AG09319 (cell line): ENCODE measurements around the gene TERT.

Experiments used
- DNase-seq: peaks from one replicate; pipeline ENCODE4 v3.0.0-alpha.2; 2010; ENCODE audit warnings: low read depth; ENCODE audit errors: extremely low read depth
- TF ChIP-seq, protein P1 (sequence below): IDR thresholded peaks from 2 replicates; pipeline ENCODE4 v1.5.1; 2011; ENCODE audit warnings: low read depth, mild to moderate bottlenecking, inconsistent platforms, low read length, moderate library complexity

Gene TERT

DNA sequence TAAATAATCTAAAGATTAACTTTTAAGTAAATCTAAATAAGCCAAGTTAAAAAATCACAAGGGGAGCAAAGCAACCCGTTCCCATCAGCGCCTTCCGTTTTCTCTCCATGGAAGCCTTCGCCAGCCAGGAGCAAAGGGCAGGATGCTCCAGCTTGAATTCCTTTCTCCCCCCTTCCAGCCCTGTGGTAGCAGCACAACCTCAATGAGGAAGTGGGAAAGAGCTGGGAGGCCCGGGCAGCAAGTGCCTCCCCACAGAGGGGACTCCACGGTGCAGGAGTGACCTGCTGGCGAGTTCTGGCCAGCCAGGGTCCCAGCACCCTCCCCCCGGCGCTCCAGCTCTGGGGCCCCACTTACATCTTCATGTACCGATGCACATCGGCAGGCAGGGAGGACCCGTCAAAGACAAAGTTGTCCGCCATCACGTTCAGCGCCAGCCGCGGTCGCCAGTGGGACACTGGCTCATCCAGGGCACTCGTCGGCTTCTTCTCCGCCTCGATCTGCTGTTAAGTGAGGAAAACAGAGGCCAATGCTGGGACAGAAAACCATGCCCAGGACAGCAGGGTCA, 43.7 kb upstream of the TERT start:
- TF ChIP-seq, protein P1, sequence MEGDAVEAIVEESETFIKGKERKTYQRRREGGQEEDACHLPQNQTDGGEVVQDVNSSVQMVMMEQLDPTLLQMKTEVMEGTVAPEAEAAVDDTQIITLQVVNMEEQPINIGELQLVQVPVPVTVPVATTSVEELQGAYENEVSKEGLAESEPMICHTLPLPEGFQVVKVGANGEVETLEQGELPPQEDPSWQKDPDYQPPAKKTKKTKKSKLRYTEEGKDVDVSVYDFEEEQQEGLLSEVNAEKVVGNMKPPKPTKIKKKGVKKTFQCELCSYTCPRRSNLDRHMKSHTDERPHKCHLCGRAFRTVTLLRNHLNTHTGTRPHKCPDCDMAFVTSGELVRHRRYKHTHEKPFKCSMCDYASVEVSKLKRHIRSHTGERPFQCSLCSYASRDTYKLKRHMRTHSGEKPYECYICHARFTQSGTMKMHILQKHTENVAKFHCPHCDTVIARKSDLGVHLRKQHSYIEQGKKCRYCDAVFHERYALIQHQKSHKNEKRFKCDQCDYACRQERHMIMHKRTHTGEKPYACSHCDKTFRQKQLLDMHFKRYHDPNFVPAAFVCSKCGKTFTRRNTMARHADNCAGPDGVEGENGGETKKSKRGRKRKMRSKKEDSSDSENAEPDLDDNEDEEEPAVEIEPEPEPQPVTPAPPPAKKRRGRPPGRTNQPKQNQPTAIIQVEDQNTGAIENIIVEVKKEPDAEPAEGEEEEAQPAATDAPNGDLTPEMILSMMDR, result no peak
- no peak for DNase-seq

DNA sequence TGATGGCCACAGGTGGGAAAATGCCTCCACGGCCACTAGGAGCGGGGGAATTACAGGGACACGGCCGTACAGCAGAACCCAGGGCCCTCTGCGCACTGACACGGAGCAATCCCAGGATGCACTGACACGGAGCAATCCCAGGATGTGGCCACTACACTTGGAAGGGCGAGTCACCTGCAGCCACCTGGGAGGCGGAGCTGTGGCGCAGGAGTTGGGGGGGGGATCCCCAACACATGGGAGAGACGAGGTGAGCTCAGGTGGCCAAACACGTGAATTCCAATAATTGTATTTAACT, 43.3 kb upstream of the TERT start:
- DNase-seq, result no peak
- TF ChIP-seq, protein P1, result no peak

DNA sequence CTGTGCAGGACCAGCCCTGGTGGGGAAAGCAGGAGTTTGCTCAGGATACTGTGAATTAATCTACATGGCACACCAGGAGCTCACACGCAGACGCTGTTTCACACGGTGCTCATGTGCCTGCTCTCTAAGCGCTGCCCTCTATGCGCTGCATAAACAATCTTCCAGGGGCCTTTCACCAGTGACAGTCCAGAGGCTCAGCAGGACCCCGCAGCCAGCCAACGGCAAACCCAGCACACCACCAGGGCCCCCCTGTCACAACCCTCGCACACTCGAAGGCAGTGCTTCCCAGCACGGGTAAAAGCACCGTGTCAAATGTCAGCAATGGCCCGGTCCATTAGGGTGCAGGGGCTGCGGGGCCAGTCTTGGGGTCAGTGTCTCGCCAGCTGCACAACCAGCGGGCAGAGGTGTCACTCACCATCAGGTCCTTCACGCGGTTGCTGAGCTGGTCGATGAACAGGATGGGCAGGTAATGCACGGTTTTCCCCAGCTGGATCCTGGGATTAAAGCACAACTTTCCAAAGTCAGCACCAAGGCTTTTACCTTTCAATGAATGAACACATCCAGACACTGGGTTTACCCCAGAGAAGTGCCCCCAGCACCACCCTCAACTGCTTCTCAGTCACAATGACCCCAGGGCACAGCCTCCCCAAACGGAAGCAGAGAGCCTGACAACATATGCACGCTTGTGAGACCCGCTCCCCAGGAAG, 42.8 kb upstream of the TERT start:
- DNase-seq, result no peak
- TF ChIP-seq, protein P1, result no peak

DNA sequence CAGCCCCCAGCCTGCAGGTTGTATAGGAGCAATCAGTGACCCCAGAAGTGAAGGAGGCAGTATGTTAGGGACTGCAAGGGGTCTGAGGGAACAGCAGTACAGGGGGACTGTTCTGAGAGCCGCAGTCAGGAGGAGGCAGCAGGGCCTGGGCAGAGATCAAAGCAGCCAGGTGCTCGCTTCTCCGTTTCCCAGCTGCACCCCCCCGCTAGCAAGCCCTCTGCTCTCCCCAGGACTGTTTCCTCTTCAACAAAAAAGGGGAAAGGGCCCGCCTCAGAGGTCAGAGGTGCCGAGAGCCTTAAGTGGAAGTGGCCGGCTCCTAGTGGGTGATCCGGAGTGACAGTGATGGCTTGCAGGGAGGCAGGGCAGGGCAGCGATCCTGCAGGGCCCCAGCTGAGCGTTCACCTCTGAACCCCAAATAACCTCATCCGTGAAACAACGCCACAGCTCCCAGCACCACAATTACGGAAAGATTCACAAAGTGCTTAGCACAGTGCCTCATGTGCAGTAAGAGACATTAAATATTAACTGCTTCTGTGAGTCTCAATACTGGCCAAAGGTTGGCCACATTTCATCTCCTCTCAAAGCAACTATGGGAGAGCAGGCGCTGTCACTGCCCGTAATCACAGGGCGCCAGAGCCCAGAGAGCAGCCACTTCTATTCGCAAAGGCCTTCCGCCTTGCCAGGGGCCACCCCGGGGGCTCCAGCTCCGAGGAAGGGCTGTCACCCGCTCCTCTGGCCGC, 42.1 kb upstream of the TERT start:
- DNase-seq, result no peak

DNA sequence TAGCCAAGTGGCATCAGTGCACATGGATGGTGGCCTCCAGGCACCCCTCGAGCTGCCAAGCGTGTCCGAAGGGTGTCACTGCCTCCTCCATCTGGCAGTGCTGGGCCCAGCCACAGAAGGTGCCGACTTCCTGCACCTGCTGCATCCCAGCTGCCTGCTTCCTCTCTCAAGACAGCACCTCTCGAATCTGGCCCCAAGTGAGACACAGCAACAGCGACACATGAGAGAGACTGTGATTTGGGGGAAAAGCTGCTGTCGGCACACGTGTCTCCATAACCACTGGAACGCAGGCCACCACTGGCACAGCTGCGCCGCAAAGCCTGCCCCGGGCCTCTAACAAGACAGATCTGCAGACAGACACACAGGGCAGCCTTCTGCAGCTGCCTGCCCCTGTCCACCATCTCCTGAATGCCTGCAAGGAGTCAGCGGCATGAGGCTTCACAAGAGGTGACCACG, 41.3 kb upstream of the TERT start:
- TF ChIP-seq, protein P1, result no peak
- DNase-seq, result no peak

More for the DNA sequence above, 42.1 kb upstream of the TERT start:
- TF ChIP-seq, protein P1, result no peak

DNA sequence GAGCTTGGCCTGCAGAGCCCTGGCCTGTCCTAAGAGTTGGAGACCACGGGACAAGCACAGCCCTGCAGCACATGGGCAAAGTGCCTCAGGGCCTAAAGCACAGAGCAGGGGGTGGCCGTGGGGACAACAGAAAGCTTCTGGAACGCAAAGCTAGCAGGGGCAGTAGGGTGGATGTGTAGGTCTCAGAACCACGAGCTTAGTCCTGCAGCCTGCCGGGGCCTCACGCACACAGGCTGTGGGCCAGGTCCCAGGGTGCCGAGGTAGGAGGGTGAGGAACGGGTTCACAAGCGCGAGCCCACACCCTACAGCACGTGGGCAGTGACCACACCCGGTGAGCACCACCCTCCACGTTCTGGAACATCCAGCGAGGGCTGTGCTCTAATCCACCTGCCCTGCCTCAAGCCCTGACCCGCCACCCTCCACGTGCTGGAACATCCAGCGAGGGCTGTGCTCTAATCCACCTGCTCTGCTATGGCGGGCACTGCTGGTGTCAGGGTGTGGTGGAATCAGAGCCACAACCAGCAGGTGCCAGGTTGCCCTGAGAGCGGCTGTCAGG, 40.8 kb upstream of the TERT start:
- DNase-seq, result no peak
- TF ChIP-seq, protein P1, result no peak
